Astrocyte (in vitro differentiated cells and primary cell): ENCODE data around the gene KRT84. TPM values are rescaled to one million over a fixed set of nuclear protein-coding genes. Genes with fewer than 3 reads are reported as not detected.
A peak's percentile ranks its signal among the peaks of the same experiment; 100 is the strongest.

Source experiments
- DNase-seq: peaks from one replicate; pipeline ENCODE4 v3.0.0-alpha.2; 2010; ENCODE audit warnings: low read depth
- FAIRE-seq: peaks from 2 replicates; lab custom pipeline; 2011; peaks lifted over from hg19 to GRCh38; lab: Jason Lieb, UNC
- H2AFZ ChIP-seq: 2 replicates; pipeline ENCODE4 v1.6.0; 2012; ENCODE audit warnings: low read depth, low read length, inconsistent platforms
- H3K27ac ChIP-seq: 2 replicates; pipeline ENCODE4 v1.5.1; 2011; ENCODE audit warnings: low read depth, low read length, inconsistent platforms
- H3K27me3 ChIP-seq: 2 replicates; pipeline ENCODE4 v1.6.0; 2011; ENCODE audit warnings: low read length, inconsistent platforms; ENCODE audit not compliant: insufficient read depth
- H3K36me3 ChIP-seq: 2 replicates; pipeline ENCODE4 v1.5.1; 2011; ENCODE audit warnings: low read length, inconsistent platforms; ENCODE audit not compliant: insufficient read depth
- H3K4me1 ChIP-seq: 2 replicates; pipeline ENCODE4 v1.5.1; 2011; ENCODE audit warnings: low read length, inconsistent platforms; ENCODE audit not compliant: insufficient read depth
- H3K4me2 ChIP-seq: 2 replicates; pipeline ENCODE4 v1.6.0; 2012; ENCODE audit warnings: low read length, inconsistent platforms
- H3K4me3 ChIP-seq: 2 replicates; pipeline ENCODE4 v1.5.1; 2011; ENCODE audit warnings: low read depth, mild to moderate bottlenecking, low read length, inconsistent platforms; ENCODE audit not compliant: insufficient read depth
- H3K79me2 ChIP-seq: 2 replicates; pipeline ENCODE4 v1.6.0; 2012; ENCODE audit warnings: mild to moderate bottlenecking, low read length, inconsistent platforms; ENCODE audit not compliant: insufficient read depth
- H3K9ac ChIP-seq: 2 replicates; pipeline ENCODE4 v1.6.0; 2012; ENCODE audit warnings: mild to moderate bottlenecking, low read length, inconsistent platforms
- H3K9me3 ChIP-seq: 2 replicates; pipeline ENCODE4 v1.5.1; 2012; ENCODE audit warnings: low read depth, mild to moderate bottlenecking, low read length, inconsistent platforms; ENCODE audit not compliant: insufficient read depth
- H4K20me1 ChIP-seq: 2 replicates; pipeline ENCODE4 v1.6.0; 2012; ENCODE audit warnings: low read length, inconsistent platforms; ENCODE audit not compliant: insufficient read depth
- H3K27ac Mint-ChIP-seq: one replicate; pipeline ENCODE4 v1.8.0; 2021; ENCODE audit warnings: mild to moderate bottlenecking, mixed read lengths; ENCODE audit not compliant: unreplicated experiment
- H3K27me3 Mint-ChIP-seq: one replicate; pipeline ENCODE4 v1.8.0; 2021; ENCODE audit warnings: low read depth, mixed read lengths; ENCODE audit not compliant: unreplicated experiment
- H3K36me3 Mint-ChIP-seq: one replicate; pipeline ENCODE4 v1.8.0; 2021; ENCODE audit warnings: low read depth, mixed read lengths; ENCODE audit not compliant: unreplicated experiment
- H3K4me1 Mint-ChIP-seq: one replicate; pipeline ENCODE4 v1.8.0; 2021; ENCODE audit warnings: low read depth, mixed read lengths; ENCODE audit not compliant: unreplicated experiment
- H3K4me3 Mint-ChIP-seq: one replicate; pipeline ENCODE4 v1.8.0; 2021; ENCODE audit warnings: mild to moderate bottlenecking, moderate library complexity, mixed read lengths; ENCODE audit not compliant: unreplicated experiment
- H3K9me3 Mint-ChIP-seq: one replicate; pipeline ENCODE4 v1.8.0; 2021; ENCODE audit warnings: mild to moderate bottlenecking, mixed read lengths; ENCODE audit not compliant: unreplicated experiment
- EZH2 ChIP-seq: IDR thresholded peaks from 2 replicates; pipeline ENCODE4 v1.6.1; 2012; ENCODE audit warnings: mild to moderate bottlenecking, low read length, inconsistent platforms; ENCODE audit not compliant: insufficient read depth
- total RNA-seq: library from RNA; stranded (reverse); gene quantifications from 2 replicates; pipeline ENCODE4 v1.2.1, GENCODE V29; 2021
- TF ChIP-seq, protein P1 (sequence below): IDR thresholded peaks from 2 replicates; pipeline ENCODE4 v1.5.1; 2011; ENCODE audit warnings: low read depth, mild to moderate bottlenecking, inconsistent platforms, low read length, moderate library complexity; ENCODE audit not compliant: insufficient read depth

Gene KRT84
- total RNA-seq, 1 donor from 2014 or later: not detected

GRCh38 chr12:52426034-52426433 lies 40.6 kb upstream of the KRT84 start:
- Mint-ChIP-seq H3K4me3 (no peak overlapping the region), H3K9me3 (peaks cover 6% of the 10 kb centered on the region), H3K4me1 (peaks cover 6% of the 10 kb centered on the region), H3K27me3 (peaks cover 52% of the 10 kb centered on the region), H3K36me3 (peaks cover 3% of the 10 kb centered on the region), H3K27ac (no peak overlapping the region)
- FAIRE-seq (no peak), DNase-seq (no peak)
- H3K27me3 ChIP-seq: peaks cover 26% of the 10 kb centered on the region
- H3K9me3 ChIP-seq: no peaks in the 10 kb centered on the region
- H3K27ac ChIP-seq: no peak overlapping the region
- no peaks in the 10 kb centered on the region for H3K79me2 ChIP-seq
- no peaks in the 10 kb centered on the region for H4K20me1 ChIP-seq
- no peaks in the 10 kb centered on the region for H3K4me1 ChIP-seq
- H3K4me2 ChIP-seq: no peak overlapping the region
- H3K9ac ChIP-seq: no peak overlapping the region
- no peak overlapping the region for H3K4me3 ChIP-seq
- no peak overlapping the region for H2AFZ ChIP-seq
- TF ChIP-seq, protein P1, sequence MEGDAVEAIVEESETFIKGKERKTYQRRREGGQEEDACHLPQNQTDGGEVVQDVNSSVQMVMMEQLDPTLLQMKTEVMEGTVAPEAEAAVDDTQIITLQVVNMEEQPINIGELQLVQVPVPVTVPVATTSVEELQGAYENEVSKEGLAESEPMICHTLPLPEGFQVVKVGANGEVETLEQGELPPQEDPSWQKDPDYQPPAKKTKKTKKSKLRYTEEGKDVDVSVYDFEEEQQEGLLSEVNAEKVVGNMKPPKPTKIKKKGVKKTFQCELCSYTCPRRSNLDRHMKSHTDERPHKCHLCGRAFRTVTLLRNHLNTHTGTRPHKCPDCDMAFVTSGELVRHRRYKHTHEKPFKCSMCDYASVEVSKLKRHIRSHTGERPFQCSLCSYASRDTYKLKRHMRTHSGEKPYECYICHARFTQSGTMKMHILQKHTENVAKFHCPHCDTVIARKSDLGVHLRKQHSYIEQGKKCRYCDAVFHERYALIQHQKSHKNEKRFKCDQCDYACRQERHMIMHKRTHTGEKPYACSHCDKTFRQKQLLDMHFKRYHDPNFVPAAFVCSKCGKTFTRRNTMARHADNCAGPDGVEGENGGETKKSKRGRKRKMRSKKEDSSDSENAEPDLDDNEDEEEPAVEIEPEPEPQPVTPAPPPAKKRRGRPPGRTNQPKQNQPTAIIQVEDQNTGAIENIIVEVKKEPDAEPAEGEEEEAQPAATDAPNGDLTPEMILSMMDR: no peak
- TF ChIP-seq EZH2: no peak
- no peaks in the 10 kb centered on the region for H3K36me3 ChIP-seq

- FAIRE-seq (no peak), DNase-seq (no peak)
- peaks cover 8% of the 10 kb centered on the region for H3K4me1 Mint-ChIP-seq
- peaks cover 6% of the 10 kb centered on the region for H3K9me3 Mint-ChIP-seq
- Histone ChIP-seq H3K9ac (no peak overlapping the region), H3K27ac (no peak overlapping the region), H3K9me3 (no peaks in the 10 kb centered on the region), H3K4me2 (no peak overlapping the region), H3K4me1 (no peaks in the 10 kb centered on the region), H3K27me3 (peaks cover 26% of the 10 kb centered on the region), H3K36me3 (no peaks in the 10 kb centered on the region), H4K20me1 (no peaks in the 10 kb centered on the region), H2AFZ (no peak overlapping the region), H3K4me3 (no peak overlapping the region), H3K79me2 (no peaks in the 10 kb centered on the region)
- H3K27ac Mint-ChIP-seq: no peak overlapping the region
- H3K36me3 Mint-ChIP-seq: peaks cover 3% of the 10 kb centered on the region
- H3K4me3 Mint-ChIP-seq: no peak overlapping the region
- peaks cover 46% of the 10 kb centered on the region for H3K27me3 Mint-ChIP-seq
- TF ChIP-seq EZH2: no peak
These were observed 40.0 kb upstream of the KRT84 start for GRCh38 chr12:52425466-52425865.

- H3K4me3 ChIP-seq: no peak overlapping the region
- FAIRE-seq: no peak
- no peaks in the 10 kb centered on the region for H3K4me1 ChIP-seq
- H3K27ac ChIP-seq: no peak overlapping the region
- no peak overlapping the region for H3K4me2 ChIP-seq
- no peak for DNase-seq
- peak overlapping the region; percentile 50 for H3K27ac Mint-ChIP-seq
- no peaks in the 10 kb centered on the region for H3K36me3 ChIP-seq
- no peak overlapping the region for H3K9ac ChIP-seq
- no peaks in the 10 kb centered on the region for H4K20me1 ChIP-seq
- TF ChIP-seq, protein P1: no peak
- H3K27me3 ChIP-seq: peaks cover 12% of the 10 kb centered on the region
- H3K79me2 ChIP-seq: no peaks in the 10 kb centered on the region
- peaks cover 31% of the 10 kb centered on the region for H3K27me3 Mint-ChIP-seq
- H3K9me3 ChIP-seq: no peaks in the 10 kb centered on the region
- peaks cover 3% of the 10 kb centered on the region for H3K36me3 Mint-ChIP-seq
- H3K9me3 Mint-ChIP-seq: peaks cover 2% of the 10 kb centered on the region
- H3K4me1 Mint-ChIP-seq: peaks cover 22% of the 10 kb centered on the region
- no peak overlapping the region for H3K4me3 Mint-ChIP-seq
- H2AFZ ChIP-seq: no peak overlapping the region
These were observed 38.4 kb upstream of the KRT84 start for GRCh38 chr12:52423661-52424500.
